HepG2 (cell line): ENCODE data around the gene PCNT.

Experiments
- JUND ChIP-seq: sonication (generic); formaldehyde crosslinking; IDR thresholded peaks from 2 replicates; pipeline ENCODE4 v1.8.0; 2022; ENCODE audit warnings: mild to moderate bottlenecking, missing genetic modification reagents
- MXI1 ChIP-seq: IDR thresholded peaks from 3 replicates; pipeline ENCODE4 v1.6.1; 2012; ENCODE audit warnings: low read depth, low read length, inconsistent platforms, borderline replicate concordance
- PHF21A ChIP-seq: sonication (generic); formaldehyde crosslinking; IDR thresholded peaks from 2 replicates; pipeline ENCODE4 v1.5.0; 2020; ENCODE audit warnings: mild to moderate bottlenecking, missing genetic modification reagents
- RAD21 ChIP-seq: fragments of 450-650 bp; formaldehyde crosslinking; IDR thresholded peaks from 2 replicates; pipeline ENCODE4 v1.5.0; 2020; ENCODE audit warnings: mild to moderate bottlenecking
- SMAD3 ChIP-seq: sonication (generic); formaldehyde crosslinking; IDR thresholded peaks from 2 replicates; pipeline ENCODE4 v1.4.0; 2020; ENCODE audit warnings: missing genetic modification reagents
- SP5 ChIP-seq: IDR thresholded peaks from 2 replicates; pipeline ENCODE4 v1.6.1; 2016; ENCODE audit warnings: low read depth, borderline replicate concordance
- TCF7L2 ChIP-seq: IDR thresholded peaks from 2 replicates; pipeline ENCODE4 v1.6.1; 2011; ENCODE audit warnings: mild to moderate bottlenecking, low read depth, low read length, moderate library complexity
- YEATS4 ChIP-seq: sonication (generic); formaldehyde crosslinking; IDR thresholded peaks from 2 replicates; pipeline ENCODE4 v1.4.0; 2020; ENCODE audit warnings: missing genetic modification reagents, borderline replicate concordance
- ZKSCAN8 ChIP-seq: IDR thresholded peaks from 2 replicates; pipeline ENCODE4 v1.6.1; 2016; ENCODE audit warnings: borderline replicate concordance, missing genetic modification reagents, missing compliant biosample characterization
- ZNF274 ChIP-seq: sonication (generic); formaldehyde crosslinking; IDR thresholded peaks from 2 replicates; pipeline ENCODE4 v1.5.1; 2020; ENCODE audit warnings: mild to moderate bottlenecking, missing genetic modification reagents
- TF ChIP-seq, protein P1 (sequence below): sonication (generic); formaldehyde crosslinking; IDR thresholded peaks from 2 replicates; pipeline ENCODE4 v1.4.0; 2020; ENCODE audit warnings: missing genetic modification reagents

GRCh38 chr21:46429754-46430681 lies 106.1 kb downstream of the PCNT start:
- TF ChIP-seq SMAD3 (CRISPR knock-in tag) (no peak), RAD21 (CRISPR knock-in tag) (no peak), PHF21A (CRISPR knock-in tag) (no peak), MXI1 (no peak), ZNF274 (no peak), TCF7L2 (no peak), JUND (CRISPR knock-in tag) (no peak), ZKSCAN8 (CRISPR knock-in tag) (no peak), SP5 (CRISPR knock-in tag) (no peak), YEATS4 (no peak)
- TF ChIP-seq, protein P1, sequence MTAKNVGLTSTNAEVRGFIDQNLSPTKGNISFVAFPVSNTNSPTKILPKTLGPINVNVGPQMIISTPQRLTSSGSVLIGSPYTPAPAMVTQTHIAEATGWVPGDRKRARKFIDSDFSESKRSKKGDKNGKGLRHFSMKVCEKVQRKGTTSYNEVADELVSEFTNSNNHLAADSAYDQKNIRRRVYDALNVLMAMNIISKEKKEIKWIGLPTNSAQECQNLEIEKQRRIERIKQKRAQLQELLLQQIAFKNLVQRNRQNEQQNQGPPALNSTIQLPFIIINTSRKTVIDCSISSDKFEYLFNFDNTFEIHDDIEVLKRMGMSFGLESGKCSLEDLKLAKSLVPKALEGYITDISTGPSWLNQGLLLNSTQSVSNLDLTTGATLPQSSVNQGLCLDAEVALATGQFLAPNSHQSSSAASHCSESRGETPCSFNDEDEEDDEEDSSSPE (CRISPR knock-in tag), result no peak
